ENCODE results near the gene DTHD1.

DNA sequence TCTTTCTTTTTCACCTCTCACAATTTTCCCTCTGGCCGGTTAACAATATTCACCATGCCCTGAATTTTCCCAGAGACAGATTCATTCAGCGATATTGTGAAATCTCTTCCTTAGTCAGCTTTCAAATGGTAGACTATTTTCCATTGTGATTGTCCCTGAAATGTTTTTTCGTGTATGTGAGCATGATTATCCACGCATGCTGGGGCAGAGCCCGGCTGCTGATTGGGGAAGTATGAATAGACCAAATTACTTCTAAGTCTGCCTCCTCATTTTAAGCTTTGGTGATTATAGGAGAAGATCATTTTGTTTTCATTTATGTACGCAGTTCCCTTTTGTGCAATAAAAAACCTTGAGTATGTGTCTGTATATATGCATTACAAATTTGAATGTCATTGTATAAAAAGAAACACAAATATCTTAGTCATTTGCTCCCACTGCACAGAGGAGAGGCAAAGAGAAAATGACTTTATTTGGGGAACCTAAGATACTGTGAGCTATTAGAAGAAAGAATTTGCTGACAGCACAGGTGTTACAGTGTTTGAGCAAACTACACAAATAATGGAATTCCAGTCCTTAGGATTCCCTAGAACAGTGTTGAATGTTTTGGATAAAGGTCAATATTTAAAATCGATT lies 11.3 kb downstream of the DTHD1 start:
- TF ChIP-seq, protein P1, sequence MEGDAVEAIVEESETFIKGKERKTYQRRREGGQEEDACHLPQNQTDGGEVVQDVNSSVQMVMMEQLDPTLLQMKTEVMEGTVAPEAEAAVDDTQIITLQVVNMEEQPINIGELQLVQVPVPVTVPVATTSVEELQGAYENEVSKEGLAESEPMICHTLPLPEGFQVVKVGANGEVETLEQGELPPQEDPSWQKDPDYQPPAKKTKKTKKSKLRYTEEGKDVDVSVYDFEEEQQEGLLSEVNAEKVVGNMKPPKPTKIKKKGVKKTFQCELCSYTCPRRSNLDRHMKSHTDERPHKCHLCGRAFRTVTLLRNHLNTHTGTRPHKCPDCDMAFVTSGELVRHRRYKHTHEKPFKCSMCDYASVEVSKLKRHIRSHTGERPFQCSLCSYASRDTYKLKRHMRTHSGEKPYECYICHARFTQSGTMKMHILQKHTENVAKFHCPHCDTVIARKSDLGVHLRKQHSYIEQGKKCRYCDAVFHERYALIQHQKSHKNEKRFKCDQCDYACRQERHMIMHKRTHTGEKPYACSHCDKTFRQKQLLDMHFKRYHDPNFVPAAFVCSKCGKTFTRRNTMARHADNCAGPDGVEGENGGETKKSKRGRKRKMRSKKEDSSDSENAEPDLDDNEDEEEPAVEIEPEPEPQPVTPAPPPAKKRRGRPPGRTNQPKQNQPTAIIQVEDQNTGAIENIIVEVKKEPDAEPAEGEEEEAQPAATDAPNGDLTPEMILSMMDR (IDR thresholded peaks at IDR 0.05): no peak
- TF ChIP-seq EP300 (IDR thresholded peaks at IDR 0.05) (no peak), POLR2A (IDR thresholded peaks at IDR 0.05; ENCODE audit: low read depth) (no peak), POLR2AphosphoS5 (IDR thresholded peaks at IDR 0.05) (no peak)

Measured in esophagus muscularis mucosa (tissue), 4 donors.